ENCODE measurements around the gene ISYNA1. TPM values are rescaled to one million over a fixed set of nuclear protein-coding genes. Genes with fewer than 3 reads are reported as not detected.

ISYNA1 gene
- polyA plus RNA-seq, 1 experiment: 27.0 TPM

DNA sequence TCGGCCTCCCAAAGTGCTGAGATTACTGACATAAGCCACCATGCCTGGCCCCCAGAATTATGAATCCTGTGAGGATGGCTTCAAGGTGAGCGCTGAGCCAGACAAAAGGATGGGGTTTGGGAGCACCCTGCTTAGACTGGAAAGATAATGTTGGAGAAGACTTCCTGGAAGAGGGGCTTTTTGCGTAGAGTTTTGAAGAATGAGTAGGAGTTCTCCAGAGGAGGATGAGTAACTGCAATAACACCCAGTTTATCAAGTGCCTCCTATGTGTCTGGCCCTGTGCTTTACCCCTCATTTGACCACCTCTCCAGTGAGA lies 52.6 kb downstream of the ISYNA1 start:
- H3K36me3 ChIP-seq (ENCODE audit: control insufficient read depth, insufficient read depth, low read length): peaks cover 16% of the 10 kb centered on the region
- CTCF ChIA-PET: interaction anchor here (0.7 to 6.2 kb wide), 10 partner anchors 10 to 122 kb away, joined by 3 to 101 read pairs (median 6); partner anchors contain the start of genes LRRC25 and SSBP4
- POLR2A ChIA-PET: interaction anchor here (0.8 kb wide), 1 partner anchor 57 kb away, joined by 3 read pairs; no protein-coding TSS in a partner anchor
- no peaks in the 10 kb centered on the region for H3K27me3 ChIP-seq (ENCODE audit: control insufficient read depth, insufficient read depth, low read length)
- DNase-seq (ENCODE audit: low read depth): no peak
- H3K4me3 ChIP-seq (ENCODE audit: low read depth, low read length): no peak overlapping the region
- TF ChIP-seq, protein P1, sequence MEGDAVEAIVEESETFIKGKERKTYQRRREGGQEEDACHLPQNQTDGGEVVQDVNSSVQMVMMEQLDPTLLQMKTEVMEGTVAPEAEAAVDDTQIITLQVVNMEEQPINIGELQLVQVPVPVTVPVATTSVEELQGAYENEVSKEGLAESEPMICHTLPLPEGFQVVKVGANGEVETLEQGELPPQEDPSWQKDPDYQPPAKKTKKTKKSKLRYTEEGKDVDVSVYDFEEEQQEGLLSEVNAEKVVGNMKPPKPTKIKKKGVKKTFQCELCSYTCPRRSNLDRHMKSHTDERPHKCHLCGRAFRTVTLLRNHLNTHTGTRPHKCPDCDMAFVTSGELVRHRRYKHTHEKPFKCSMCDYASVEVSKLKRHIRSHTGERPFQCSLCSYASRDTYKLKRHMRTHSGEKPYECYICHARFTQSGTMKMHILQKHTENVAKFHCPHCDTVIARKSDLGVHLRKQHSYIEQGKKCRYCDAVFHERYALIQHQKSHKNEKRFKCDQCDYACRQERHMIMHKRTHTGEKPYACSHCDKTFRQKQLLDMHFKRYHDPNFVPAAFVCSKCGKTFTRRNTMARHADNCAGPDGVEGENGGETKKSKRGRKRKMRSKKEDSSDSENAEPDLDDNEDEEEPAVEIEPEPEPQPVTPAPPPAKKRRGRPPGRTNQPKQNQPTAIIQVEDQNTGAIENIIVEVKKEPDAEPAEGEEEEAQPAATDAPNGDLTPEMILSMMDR (IDR thresholded peaks at IDR 0.05; ENCODE audit: insufficient read depth, low read depth, low read length): no peak

DNA sequence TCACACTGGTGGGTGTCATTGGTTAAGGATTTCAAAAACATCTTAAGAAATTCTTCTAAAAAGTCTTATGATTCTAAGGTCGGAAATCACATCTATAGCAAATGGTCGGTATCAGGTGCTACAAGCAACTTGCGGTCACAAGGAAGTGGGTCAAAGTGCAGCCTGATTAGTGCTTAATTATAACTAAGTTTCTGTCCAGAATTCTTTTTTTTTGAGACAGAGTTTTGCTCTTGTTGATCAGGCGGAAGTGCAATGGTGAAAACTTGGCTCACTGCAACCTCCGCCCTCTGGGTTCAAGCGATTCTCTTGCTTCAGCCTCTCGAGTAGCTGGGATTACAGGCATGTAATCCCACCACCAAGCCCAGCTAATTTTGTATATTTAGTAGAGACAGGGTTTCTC lies 53.2 kb downstream of the ISYNA1 start:
- DNase-seq (ENCODE audit: low read depth): no peak
- CTCF ChIA-PET: interaction anchor here (0.6 to 6.2 kb wide), 2 partner anchors 14 to 44 kb away, joined by 3 to 68 read pairs; partner anchors contain the start of gene LRRC25

More for the DNA sequence above, 53.2 kb downstream of the ISYNA1 start:
- POLR2A ChIA-PET: no interaction called here
- TF ChIP-seq, protein P1 (IDR thresholded peaks at IDR 0.05; ENCODE audit: insufficient read depth, low read depth, low read length): no peak
- Histone ChIP-seq H3K4me3 (ENCODE audit: low read depth, low read length) (no peak overlapping the region), H3K27me3 (ENCODE audit: control insufficient read depth, insufficient read depth, low read length) (no peaks in the 10 kb centered on the region), H3K36me3 (ENCODE audit: control insufficient read depth, insufficient read depth, low read length) (peaks cover 15% of the 10 kb centered on the region)

Small RNA genes lying within 50 kb of the gene (small RNA-seq; reads per million reads assigned to genes)
- 0.63 reads per million for gene MIR3189 (ENCODE audit: insufficient read length, low read depth, low replicate concordance)

Other genes with a start within 250 kb of the ISYNA1 start
- 13.3 and 25.0 TPM in 2 replicates for gene MPV17L2, start 244.9 kb downstream of the ISYNA1 start, polyA plus RNA-seq (2011; rRNA removed)
- gene RAB3A, start 234.1 kb downstream of the ISYNA1 start, polyA plus RNA-seq (2011; rRNA removed): 1.4 and 2.0 TPM in 2 replicates
- 0.06 and 0.12 TPM in 2 replicates for gene PDE4C, start 211.7 kb downstream of the ISYNA1 start, polyA plus RNA-seq (2011; rRNA removed)
- 0.82 and 1.5 TPM in 2 replicates for gene IQCN, start 163.7 kb downstream of the ISYNA1 start, polyA plus RNA-seq (2011; rRNA removed)
- 92.0 and 124 TPM in 2 replicates for gene JUND, start 156.5 kb downstream of the ISYNA1 start, polyA plus RNA-seq (2011; rRNA removed)
- 94.7 and 99.8 TPM in 2 replicates for gene LSM4, start 115.1 kb downstream of the ISYNA1 start, polyA plus RNA-seq (2011; rRNA removed)
- 30.7 and 32.2 TPM in 2 replicates for gene PGPEP1, start 97.5 kb downstream of the ISYNA1 start, polyA plus RNA-seq (2011; rRNA removed)
- gene GDF15, start 52.0 kb downstream of the ISYNA1 start, polyA plus RNA-seq (2011; rRNA removed): 19.0 and 30.8 TPM in 2 replicates
- 0.06 TPM in 1 of 2 replicates, not detected in the other for gene LRRC25, start 40.5 kb downstream of the ISYNA1 start, polyA plus RNA-seq (2011; rRNA removed)
- gene SSBP4, start 18.7 kb downstream of the ISYNA1 start, polyA plus RNA-seq (2011; rRNA removed): 16.3 and 24.1 TPM in 2 replicates
- 4.4 and 10.2 TPM in 2 replicates for gene ELL, start 83.9 kb upstream of the ISYNA1 start, polyA plus RNA-seq (2011; rRNA removed)
- gene FKBP8, start 105.4 kb upstream of the ISYNA1 start, polyA plus RNA-seq (2011; rRNA removed): 168 and 280 TPM in 2 replicates
- 100 and 163 TPM in 2 replicates for gene KXD1, start 119.7 kb upstream of the ISYNA1 start, polyA plus RNA-seq (2011; rRNA removed)
- gene UBA52, start 133.7 kb upstream of the ISYNA1 start, polyA plus RNA-seq (2011; rRNA removed): 2,336 and 2,472 TPM in 2 replicates
- gene REX1BD, start 150.7 kb upstream of the ISYNA1 start, polyA plus RNA-seq (2011; rRNA removed): 22.4 and 24.3 TPM in 2 replicates
- gene CRLF1, start 168.7 kb upstream of the ISYNA1 start, polyA plus RNA-seq (2011; rRNA removed): 5.6 and 6.6 TPM in 2 replicates
- gene TMEM59L, start 174.7 kb upstream of the ISYNA1 start, polyA plus RNA-seq (2011; rRNA removed): 0.69 and 1.6 TPM in 2 replicates
- 0.91 and 2.3 TPM in 2 replicates for gene KLHL26, start 198.9 kb upstream of the ISYNA1 start, polyA plus RNA-seq (2011; rRNA removed)
- gene CRTC1, start 245.5 kb upstream of the ISYNA1 start, polyA plus RNA-seq (2011; rRNA removed): 0.97 and 1.5 TPM in 2 replicates